HG03460 (cell line): ENCODE data around the gene GRK4.

Experiments used
- ATAC-seq: cut with Tn5 transposase; IDR thresholded peaks from one replicate; pipeline ENCODE4 v1.9.1; 2021; ENCODE audit not compliant: unreplicated experiment

Gene GRK4

DNA sequence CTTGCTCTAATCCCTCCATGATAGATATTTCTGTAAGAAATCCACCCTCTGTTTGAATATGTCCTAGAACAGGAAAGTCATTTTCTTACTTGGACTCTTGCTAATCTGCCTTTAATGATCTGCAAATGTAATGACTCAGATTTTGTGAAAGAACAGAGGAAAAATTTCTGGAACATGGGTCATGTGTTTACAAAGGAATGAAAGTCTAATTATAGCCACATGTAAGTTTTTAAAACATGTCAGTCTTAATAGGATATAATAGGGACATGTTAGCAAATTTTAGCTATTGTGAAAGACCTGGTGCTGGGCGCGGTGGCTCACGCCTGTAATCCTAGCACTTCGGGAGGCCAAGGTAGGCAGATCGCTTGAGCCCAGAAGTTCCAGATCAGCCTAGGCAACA, 47.6 kb downstream of the GRK4 start:
- ATAC-seq = no peak

DNA sequence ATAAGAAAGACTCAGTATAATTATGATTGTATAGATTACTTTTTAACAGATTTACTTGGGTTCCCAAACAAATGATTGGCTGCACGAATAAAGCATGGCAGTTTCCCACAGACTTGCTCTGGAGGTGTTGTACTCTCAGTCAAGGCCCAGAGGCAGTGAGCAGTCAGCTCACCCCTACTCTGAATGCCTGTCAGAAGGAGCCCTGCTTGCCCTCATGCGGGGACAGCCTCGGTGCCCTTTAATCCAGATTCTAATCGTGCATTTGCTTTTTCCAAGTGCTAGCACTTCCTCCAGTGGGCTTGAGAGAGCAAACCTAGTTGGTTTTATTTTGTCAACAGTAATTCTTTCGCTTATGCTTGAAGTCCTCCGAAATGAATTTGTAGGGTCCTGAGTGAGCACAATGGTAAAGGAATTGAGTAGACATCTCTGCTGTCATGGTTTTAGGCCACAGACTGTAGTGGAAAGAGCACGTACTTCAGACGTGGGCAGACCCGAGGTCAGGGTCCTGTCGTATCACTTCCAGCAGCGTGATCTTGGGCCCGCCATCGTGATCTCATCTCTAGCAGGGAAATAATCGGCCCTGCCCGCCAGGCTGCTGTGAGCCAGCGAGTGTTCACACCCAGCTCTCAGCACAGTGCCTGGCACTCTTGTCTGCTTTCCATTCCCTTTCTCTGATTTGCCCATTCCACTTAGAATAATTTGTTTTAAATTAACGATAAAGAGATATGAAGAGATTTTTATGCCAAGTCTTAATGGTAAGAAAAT, 48.3 kb downstream of the GRK4 start:
- ATAC-seq = no peak

DNA sequence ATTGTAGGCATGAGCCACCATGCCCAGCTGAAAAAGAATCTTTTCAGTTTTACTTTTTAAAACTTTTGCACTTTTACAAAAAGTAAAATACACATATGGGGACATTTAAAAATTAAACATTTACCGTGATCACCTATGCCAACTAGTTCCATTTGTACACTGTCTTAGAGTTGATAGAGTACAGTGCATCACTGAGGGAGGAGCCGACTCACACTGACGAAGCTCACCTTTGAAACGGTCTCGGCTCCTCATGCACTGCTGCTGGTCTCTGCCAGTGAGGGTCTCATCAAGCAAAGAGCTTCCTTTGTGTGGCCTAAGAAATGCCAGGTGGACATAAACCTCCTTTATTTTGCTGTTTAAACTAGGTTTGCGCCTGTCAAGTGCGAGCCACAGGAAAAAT, 50.0 kb downstream of the GRK4 start:
- ATAC-seq = no peak

DNA sequence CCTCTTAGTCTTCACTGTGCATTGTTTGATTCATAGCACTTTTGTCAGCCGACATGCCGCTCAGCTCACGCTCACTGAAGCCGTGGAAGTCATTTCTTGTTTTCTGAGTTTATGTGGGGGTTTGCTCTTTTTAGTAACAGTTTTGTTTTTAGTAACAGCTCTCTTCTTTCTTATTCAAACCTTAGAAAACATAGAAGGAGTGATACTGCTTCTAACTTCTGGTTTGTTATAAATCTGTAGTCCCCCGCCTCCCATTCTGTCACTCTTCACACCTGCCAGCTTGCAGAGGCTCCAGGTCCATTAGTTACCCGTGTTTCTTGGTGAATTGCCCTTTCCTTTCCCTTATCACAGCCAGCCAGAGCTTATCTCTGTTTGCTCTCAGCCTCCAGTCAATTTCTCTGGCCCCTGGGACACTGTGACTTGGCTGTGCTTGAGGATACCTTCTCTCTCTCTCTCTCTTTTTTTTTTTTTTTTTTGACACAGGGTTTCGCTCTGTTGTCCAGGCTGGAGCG, 50.5 kb downstream of the GRK4 start:
- ATAC-seq = no peak

DNA sequence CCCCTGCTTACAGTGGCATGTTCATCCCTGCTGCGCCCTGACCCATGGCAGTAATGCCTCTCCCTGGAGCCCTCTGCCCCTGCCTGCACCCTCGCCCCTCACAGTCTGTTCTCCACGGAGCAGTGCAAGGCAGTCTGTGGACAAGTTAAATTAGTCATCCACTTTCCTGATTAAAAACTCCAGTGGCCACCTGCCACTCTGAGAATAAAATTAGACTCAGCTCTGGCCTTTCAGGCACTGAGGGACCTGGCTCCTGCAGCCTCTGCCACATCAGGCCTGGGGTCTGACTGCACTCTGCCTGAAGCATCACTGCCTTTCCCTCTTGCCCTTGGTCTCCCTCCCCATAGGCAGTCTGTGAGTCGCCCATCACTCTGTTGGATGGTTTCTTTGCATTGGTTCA, 53.6 kb downstream of the GRK4 start:
- no peak for ATAC-seq

DNA sequence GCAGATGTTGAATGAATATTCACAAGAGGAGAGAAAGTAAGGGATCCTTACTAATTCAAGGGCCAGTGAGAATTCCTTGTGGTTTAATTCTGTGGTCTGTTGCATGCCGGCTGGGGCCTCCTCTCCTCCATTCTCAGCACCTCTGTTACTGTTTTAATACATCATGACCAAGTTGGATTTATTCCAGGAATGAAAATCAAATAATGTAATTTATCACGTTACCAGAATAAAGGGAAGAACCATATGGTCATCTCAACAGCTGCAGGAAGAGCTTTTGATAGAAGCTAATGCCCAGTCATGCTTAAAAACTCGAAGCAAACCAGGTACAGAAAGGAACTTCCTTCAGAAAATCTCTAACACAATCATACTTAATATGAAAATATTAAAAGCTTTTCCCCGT, 54.1 kb downstream of the GRK4 start:
- ATAC-seq = no peak

DNA sequence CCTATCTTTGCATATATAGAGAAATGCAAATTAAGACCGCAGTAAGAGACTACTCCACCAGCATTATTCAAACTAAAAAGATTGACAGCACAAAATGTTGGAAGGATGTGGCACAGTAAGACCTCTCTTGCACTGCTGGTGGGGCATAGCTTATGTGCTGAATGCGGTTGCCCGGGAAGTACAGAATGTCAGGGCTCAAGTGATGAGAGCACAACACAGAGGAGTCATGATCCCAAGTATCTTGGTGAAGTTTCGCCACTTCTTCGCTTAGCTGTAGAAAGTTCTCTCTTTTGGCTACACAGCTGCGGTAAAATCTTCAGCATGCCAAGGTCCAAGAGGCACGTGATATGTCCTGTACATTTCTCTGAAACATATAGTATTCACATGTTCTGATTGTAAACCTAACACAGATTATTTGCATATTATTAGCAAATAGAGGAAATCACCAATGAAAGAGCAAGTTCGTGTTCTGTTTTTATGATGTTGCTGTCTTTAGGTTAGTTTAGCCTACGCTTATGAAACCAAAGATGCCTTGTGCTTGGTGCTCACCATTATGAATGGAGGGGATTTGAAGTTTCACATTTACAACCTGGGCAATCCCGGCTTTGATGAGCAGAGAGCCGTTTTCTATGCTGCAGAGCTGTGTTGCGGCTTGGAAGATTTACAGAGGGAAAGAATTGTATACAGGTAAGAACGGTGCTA, 55.9 kb downstream of the GRK4 start:
- ATAC-seq = no peak

DNA sequence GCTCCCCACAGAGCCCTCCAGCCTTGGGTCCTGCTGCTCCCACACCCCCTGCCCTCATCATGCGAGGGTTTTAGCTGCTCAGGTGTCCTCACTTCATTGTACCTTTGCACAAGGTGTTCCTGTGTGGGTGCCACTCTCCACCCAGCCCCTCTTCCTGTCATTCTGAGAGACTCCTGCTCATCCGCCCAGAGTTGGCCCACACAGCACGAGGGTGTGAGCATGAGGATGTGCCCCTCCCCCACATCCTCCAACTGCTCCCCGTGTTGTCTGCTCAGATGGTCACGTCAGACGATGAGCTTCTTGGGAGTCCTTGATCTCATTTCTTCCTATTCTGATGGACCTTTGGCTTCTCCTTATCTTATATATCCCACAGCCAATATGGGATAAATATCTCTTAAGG, 57.8 kb downstream of the GRK4 start:
- no peak for ATAC-seq

DNA sequence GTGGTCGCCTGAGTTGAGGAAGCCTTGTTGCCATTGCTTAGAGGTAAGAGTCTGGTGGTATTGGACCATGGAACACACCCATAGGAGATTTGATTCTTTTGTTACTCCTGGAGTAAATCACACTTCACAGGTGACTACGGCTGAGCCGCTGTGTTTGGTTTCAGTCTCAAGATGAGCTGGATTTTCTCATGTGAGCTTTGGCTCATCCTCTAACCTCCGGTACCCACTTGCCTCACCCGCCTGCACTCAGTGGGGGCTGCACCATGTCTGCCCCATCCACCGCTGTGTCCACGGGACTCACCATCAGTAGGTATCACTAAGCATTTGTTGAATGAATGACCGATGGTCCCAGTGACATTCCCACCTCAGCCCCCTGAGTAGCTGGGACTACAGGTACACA, 58.3 kb downstream of the GRK4 start:
- ATAC-seq = no peak

DNA sequence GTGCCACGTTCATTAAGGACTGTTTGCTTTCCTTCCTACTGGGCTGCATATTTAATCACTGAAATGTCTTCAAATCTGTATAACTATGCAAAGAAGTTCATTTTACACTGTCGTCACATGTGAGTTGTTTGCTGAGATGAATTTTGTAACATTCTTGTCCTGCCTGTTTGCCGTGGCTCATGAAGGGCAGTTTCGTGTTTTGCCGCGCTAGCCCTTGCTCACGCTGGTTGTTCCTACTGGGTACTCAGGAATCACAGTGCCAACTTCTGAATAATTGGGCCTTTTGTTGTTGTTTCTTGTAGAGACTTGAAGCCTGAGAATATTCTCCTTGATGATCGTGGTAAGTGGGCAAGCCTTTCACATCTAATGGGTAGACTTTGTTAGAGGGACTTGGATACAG, 58.7 kb downstream of the GRK4 start:
- no peak for ATAC-seq

DNA sequence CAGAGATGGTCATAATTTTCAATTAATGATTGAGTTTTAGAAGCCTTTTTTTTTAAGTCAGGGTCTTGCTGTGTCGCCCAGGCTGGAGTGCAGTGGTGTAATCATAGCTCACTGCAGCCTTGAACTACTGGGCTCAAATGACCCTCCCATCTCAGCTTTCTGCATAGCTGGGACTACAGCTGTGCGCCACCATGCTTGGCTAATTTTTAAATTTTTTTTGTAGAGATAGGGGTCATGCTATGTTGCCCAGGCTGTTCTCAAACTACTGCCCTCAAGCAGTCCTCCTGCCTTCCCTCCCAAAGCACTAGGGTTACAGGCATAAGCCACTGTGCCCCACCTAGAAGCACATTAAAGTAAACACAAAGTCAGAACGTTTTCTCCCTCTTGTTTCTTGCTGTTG, 59.3 kb downstream of the GRK4 start:
- no peak for ATAC-seq

DNA sequence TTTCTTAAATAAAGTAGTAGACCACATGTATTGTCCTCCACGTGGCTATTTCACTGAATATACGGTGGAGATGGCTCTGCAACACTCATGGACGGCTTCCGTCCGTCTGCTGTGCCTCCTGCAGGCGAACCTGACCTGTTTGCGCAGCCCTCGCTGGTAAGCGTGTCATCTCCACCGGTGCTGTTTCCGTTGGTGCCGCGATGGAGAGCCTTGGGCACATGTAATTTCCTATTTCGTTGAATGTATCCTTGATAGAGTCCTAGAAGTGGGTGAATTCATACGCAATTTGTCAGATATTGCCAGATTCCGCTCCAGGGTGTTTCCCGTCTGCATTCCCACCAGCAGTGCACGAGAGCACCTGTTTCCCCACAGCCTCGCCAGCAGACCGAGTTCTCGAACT, 62.5 kb downstream of the GRK4 start:
- no peak for ATAC-seq

DNA sequence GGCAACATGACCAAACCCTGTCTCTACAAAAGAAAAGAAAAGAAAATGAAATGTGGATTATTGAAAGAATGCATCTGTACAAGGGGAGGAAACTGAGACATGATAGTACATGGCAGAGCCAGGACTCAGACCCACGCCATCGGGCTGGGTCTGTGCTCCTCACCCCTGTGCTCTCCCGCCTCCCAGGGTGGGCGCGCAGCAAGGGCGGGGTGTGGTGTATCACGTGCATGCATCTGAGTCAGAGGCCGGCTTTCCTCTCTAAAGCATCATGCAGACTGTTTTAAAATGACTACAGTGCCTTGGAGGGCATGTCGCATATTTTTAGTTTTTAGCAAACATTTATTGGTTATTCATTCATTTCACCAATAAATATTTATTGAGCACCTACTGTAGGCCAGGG, 63.2 kb downstream of the GRK4 start:
- no peak for ATAC-seq

DNA sequence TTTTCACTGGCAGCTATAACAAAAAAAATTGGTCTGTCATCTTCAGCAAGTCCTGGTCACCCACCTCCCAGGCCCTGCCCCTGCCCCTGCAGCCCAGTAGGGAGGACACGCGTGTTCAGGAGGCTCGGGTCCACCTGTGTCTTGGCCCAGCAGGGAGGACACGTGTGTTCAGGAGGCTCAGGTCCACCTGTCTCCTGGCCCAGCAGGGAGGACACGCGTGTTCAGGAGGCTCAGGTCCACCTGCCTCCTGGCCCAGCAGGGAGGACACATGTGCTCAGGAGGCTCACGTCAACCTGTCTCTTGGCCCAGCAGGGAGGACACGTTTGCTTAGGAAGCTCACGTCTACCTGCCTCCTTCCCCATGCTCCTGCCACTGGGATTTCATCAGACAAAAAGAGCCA, 66.1 kb downstream of the GRK4 start:
- ATAC-seq = no peak

DNA sequence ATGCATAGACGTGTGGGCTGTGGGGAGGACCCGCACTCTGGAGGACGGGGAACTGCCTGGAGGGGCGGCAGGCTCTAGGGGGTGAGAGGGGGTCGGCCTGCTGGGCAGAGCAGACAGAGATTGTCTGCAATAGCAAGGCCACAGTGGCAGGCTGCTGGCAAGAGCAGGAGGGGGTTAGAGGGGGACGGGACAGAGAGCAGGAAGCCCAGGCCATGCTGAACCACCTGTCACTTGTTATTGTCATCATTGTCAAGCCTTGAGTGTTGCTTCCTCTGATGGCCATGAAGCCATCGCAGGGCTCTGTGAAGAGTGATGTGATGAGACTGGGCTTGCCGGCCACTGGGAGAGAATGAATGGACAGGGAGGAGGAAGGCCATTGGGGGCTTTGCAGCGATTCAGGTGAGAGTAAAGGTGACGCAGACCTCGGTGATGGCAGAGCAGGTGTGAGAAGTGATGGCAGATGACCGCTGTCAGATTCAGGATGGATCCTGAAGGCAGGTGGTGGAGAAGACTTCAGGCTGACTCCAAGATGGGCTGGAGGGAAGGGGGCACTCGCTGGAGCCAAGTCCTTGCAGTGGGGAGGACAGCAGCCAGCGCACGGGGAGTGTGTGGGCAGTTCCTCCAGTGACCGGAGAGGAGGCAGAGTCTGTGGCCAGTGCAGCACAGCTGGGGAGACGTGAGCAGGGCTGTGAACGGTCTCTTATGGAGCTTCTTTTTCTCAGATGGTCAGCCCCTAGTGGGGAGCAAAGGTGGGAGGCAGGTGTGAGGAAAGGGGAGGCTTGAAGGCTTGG, 67.4 kb downstream of the GRK4 start:
- ATAC-seq = no peak

DNA sequence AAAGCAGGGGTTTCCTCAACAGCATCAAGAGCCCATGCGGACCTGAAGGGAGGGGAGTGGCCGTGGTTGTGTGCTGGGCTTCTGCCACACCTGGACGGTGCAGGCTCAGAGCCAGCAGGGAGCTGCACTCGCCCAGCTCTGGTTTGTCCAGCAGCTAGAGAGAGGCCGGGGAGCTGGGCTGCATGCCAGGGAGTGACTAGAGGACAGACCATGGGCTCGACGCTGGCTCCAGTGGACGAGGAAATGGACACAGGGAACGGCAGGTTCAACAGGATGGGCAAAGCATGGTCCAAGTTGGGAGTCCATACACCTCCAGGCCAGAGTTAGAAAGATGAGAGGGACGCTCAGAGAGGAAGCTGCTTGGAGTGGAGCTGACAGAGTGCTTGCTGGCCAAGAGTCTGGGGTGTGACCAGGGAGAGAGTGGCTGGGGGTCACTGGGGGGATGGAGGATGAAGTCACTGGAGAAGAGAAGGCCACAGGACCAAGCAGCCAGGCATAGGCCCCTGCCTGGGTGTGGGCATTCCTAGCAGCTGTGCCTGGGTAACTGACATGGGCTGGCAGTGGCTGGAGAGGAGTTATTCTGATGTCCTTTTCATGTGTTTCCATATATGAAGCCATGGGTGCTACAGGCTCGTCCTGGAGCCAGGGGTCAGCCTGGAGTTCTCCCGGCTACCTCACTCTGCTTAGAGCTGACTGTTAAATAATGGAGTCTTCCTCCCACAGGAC, 68.1 kb downstream of the GRK4 start:
- no peak for ATAC-seq

DNA sequence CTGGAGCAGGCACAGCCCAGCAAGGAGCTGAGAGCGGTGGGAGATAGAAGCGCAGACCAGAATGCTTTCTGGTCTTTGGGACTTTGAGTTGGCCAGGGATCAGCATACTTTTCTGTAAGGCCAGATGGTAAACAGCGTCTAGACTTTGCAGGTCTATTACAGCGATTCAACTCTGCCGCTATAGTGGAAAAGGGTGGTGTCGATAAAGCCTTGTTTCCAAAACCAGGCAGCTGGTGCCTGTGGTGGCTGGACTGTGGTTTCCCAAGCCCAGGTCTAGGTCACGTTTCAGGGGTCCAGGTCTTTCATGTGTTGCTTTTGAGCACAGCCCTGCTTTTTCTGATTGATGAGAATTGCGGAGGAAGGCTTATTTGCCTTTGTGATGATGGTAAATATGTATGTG, 70.9 kb downstream of the GRK4 start:
- ATAC-seq = no peak

DNA sequence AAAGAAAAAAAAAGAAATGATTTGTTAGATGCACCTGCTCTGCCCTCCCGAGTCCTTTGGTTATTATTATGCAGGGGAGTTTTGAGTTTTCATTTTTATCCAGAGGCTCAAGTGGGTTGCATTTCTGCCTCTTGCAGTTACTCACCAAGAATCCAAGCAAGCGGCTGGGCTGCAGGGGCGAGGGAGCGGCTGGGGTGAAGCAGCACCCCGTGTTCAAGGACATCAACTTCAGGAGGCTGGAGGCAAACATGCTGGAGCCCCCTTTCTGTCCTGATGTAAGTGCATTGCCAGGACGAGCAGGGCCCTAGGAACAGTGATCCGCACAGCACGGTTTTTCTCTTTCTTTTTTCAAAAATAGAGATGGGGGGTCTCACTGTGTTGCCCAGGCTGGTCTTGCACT, 71.9 kb downstream of the GRK4 start:
- ATAC-seq = no peak

DNA sequence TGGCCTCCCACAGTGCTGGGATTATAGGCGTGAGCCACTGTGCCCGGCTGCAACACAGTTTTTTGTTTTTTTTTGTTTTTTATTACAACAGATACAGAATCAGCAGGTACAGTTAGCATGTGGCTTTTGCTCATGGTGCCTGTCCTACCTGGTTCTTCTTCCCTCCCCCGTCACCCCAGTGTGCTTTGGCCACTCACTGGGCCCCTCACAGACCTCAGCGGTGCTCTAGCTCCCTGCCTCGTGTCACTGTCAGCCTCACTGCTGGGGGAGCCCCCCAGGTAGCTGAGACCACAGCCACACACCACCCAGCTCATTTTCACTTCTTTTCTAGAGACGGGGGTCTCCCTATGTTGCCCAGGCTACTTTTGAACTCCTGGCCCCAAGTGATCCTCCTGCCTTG, 72.3 kb downstream of the GRK4 start:
- no peak for ATAC-seq

DNA sequence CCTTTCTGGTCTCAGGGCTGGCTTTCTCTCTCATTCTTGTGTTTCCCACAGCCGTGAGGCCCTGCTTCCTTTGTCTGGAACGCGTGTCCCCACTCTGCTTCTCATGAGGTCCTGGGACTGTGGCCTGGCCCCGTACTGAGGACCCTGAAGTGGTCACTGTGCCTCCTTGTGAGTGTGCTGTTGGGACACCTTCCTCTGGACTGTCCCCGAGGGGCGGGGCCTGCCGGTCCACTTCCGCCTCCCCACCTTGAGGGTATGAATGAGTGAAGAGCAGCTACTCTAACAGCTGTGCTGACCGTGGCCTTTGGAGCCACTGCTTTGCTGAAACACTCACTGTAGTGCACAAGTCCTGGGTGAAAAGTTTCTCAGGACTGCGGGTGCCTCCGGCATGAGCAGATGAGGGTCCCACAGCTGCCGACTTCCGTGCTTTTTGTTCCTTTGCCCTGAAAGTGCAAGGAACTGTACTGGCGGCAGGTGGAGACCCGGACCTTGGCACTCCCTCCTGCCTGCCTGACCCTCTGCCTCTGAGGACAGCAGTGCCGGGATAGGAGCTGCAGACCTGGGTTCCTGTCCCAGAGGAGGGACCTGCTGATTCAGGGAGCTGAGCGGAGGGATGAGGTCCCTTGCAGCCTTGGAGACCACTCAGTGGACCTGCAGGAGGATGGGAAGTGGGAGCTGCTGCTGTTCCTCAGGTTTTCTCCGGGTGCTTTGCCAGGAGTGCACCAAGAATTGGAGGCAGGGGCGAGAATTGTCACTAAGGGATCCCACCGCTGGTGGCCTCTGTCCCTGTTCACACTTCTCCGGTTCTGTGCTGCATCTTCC, 73.0 kb downstream of the GRK4 start:
- no peak for ATAC-seq
